GM21529 (cell line): Measurements from ENCODE around the gene COL27A1.

Source experiments
- ATAC-seq: cut with Tn5 transposase; IDR thresholded peaks from one replicate; pipeline ENCODE4 v1.9.1; 2021; ENCODE audit not compliant: unreplicated experiment

The COL27A1 gene

GRCh38 chr9:114261987-114262386 lies 106.7 kb downstream of the COL27A1 start:
- ATAC-seq: no peak

- no peak for ATAC-seq
These were observed 108.6 kb downstream of the COL27A1 start for GRCh38 chr9:114263853-114264510.

- no peak for ATAC-seq
These were observed 109.6 kb downstream of the COL27A1 start for GRCh38 chr9:114264806-114265550.

GRCh38 chr9:114266969-114267368 lies 111.6 kb downstream of the COL27A1 start:
- ATAC-seq: no peak

GRCh38 chr9:114269023-114269422 lies 113.7 kb downstream of the COL27A1 start:
- no peak for ATAC-seq

- no peak for ATAC-seq
These were observed 115.0 kb downstream of the COL27A1 start for GRCh38 chr9:114270120-114270975.

GRCh38 chr9:114271556-114272510 lies 116.5 kb downstream of the COL27A1 start:
- no peak for ATAC-seq

- no peak for ATAC-seq
These were observed 117.5 kb downstream of the COL27A1 start for GRCh38 chr9:114272739-114273431.

GRCh38 chr9:114273461-114273881 lies 118.1 kb downstream of the COL27A1 start:
- ATAC-seq: no peak

GRCh38 chr9:114274217-114274616 lies 118.9 kb downstream of the COL27A1 start:
- no peak for ATAC-seq

- no peak for ATAC-seq
These were observed 120.1 kb downstream of the COL27A1 start for GRCh38 chr9:114275246-114276004.

GRCh38 chr9:114276908-114277821 lies 121.8 kb downstream of the COL27A1 start:
- no peak for ATAC-seq

GRCh38 chr9:114278356-114278755 lies 123.0 kb downstream of the COL27A1 start:
- no peak for ATAC-seq

GRCh38 chr9:114278881-114279570 lies 123.7 kb downstream of the COL27A1 start:
- no peak for ATAC-seq

- ATAC-seq: no peak
These were observed 124.4 kb downstream of the COL27A1 start for GRCh38 chr9:114279693-114280092.

- no peak for ATAC-seq
These were observed 125.5 kb downstream of the COL27A1 start for GRCh38 chr9:114280636-114281472.
